Measurements from ENCODE around the gene WDR73.
"Not testable (repeated sequence)": the region's sequence is repeated elsewhere in the genome, so short reads cannot be mapped to it uniquely, and the experiment has no call there.

The WDR73 gene

GRCh38 chr15:84653910-84654688 lies at the start of gene WDR73:
WDR73 (minus strand) TSS chr15:84654283; CDS start chr15:84654274, 9 bp downstream.
- DNase-seq = peak; percentile 98 to 99

GRCh38 chr15:84703808-84704207 lies 49.7 kb upstream of the WDR73 start:
- no peak for DNase-seq

GRCh38 chr15:84702961-84703482 lies 48.9 kb upstream of the WDR73 start:
- DNase-seq = no peak

GRCh38 chr15:84699538-84700191 lies 45.6 kb upstream of the WDR73 start:
- DNase-seq = no peak

- no peak for DNase-seq
Measured at GRCh38 chr15:84697236-84697990, 43.3 kb upstream of the WDR73 start.

- DNase-seq = no peak
Measured at GRCh38 chr15:84696757-84697156, 42.7 kb upstream of the WDR73 start.

- DNase-seq = no peak
Measured at GRCh38 chr15:84690342-84690741, 36.3 kb upstream of the WDR73 start.

GRCh38 chr15:84689858-84690257 lies 35.8 kb upstream of the WDR73 start:
- DNase-seq = no peak

- not testable (repeated sequence) for DNase-seq
Measured at GRCh38 chr15:84686446-84686845, 32.4 kb upstream of the WDR73 start.

- no peak for DNase-seq
Measured at GRCh38 chr15:84685304-84685703, 31.2 kb upstream of the WDR73 start.

- DNase-seq = no peak
Measured at GRCh38 chr15:84684092-84684491, 30.0 kb upstream of the WDR73 start.

GRCh38 chr15:84681831-84682230 lies 27.7 kb upstream of the WDR73 start:
- peak; percentile 39 to 57 for DNase-seq

GRCh38 chr15:84671211-84671610 lies 17.1 kb upstream of the WDR73 start:
- DNase-seq = no peak

- DNase-seq = peak; percentile 55
Measured at GRCh38 chr15:84669726-84670125, 15.6 kb upstream of the WDR73 start.

- no peak for DNase-seq
Measured at GRCh38 chr15:84668221-84668982, 14.3 kb upstream of the WDR73 start.

- no peak for DNase-seq
Measured at GRCh38 chr15:84666373-84666772, 12.3 kb upstream of the WDR73 start.

- DNase-seq = no peak
Measured at GRCh38 chr15:84661001-84661400, 6.9 kb upstream of the WDR73 start.

- DNase-seq = no peak
Measured at GRCh38 chr15:84659904-84660781, 6.1 kb upstream of the WDR73 start.

GRCh38 chr15:84658788-84659411 lies 4.8 kb upstream of the WDR73 start:
- no peak for DNase-seq

GRCh38 chr15:84658080-84658787 lies 4.2 kb upstream of the WDR73 start, which contains the start of gene NMB:
NMB (minus strand) TSS chr15:84658199; CDS start chr15:84658152, 47 bp downstream.
- DNase-seq = peak; percentile 82 to 83
